K562 (cell line): Measurements from ENCODE around the gene CFAP70. TPM values are rescaled to one million over a fixed set of nuclear protein-coding genes. Genes with fewer than 3 reads are reported as not detected.
A peak's percentile ranks its signal among the peaks of the same experiment; 100 is the strongest.

Experiments used
- CEBPB ChIP-seq: fragments of 450-650 bp; IDR thresholded peaks from 2 replicates; pipeline ENCODE4 v1.6.1; 2016; ENCODE audit warnings: missing genetic modification characterization, missing compliant biosample characterization
- CREB3L1 ChIP-seq: fragments of 450-650 bp; IDR thresholded peaks from 2 replicates; pipeline ENCODE4 v1.6.1; 2014; ENCODE audit warnings: low read depth, mild to moderate bottlenecking, moderate library complexity, borderline replicate concordance
- DMBX1 ChIP-seq: fragments of 250-450 bp; sonication (Bioruptor Pico); IDR thresholded peaks from 2 replicates; pipeline ENCODE4 v1.8.0; 2022; ENCODE audit warnings: inconsistent platforms, mild to moderate bottlenecking, moderate library complexity, borderline replicate concordance
- EP300 ChIP-seq: IDR thresholded peaks from 2 replicates; pipeline ENCODE4 v1.6.1; 2012; ENCODE audit warnings: low read length, improper control_type of control experiment
- ETV5 ChIP-seq: sonication (generic); formaldehyde crosslinking; IDR thresholded peaks from 2 replicates; pipeline ENCODE4 v1.4.0; 2020; ENCODE audit warnings: low read depth, mild to moderate bottlenecking, missing genetic modification reagents
- FOXA1 ChIP-seq: fragments of 450-650 bp; IDR thresholded peaks from 2 replicates; pipeline ENCODE4 v1.6.1; 2016; ENCODE audit warnings: mild to moderate bottlenecking, borderline replicate concordance
- FOXM1 ChIP-seq, 2 experiments: fragments of 450-650 bp in 1 of 2; sonication (generic) in 1 of 2; formaldehyde crosslinking in 1 of 2; IDR thresholded peaks; 2 replicates each; pipeline versions ENCODE4 v1.6.1 to v1.9.0; 2017 to 2022; ENCODE audit warnings: low read depth in 2 of 2, mild to moderate bottlenecking in 2 of 2, missing genetic modification reagents in 1 of 2, moderate library complexity in 1 of 2
- GMEB1 ChIP-seq: fragments of 250-450 bp; sonication (Bioruptor Pico); IDR thresholded peaks from 2 replicates; pipeline ENCODE4 v1.4.0; 2020; ENCODE audit warnings: mild to moderate bottlenecking
- HDGF ChIP-seq: fragments of 450-650 bp; IDR thresholded peaks from 2 replicates; pipeline ENCODE4 v1.6.1; 2016
- HNRNPUL1 ChIP-seq: fragments of 200-400 bp; formaldehyde crosslinking; IDR thresholded peaks from 2 replicates; pipeline ENCODE4 v1.6.1; 2017; ENCODE audit warnings: low read length
- IRF1 ChIP-seq: sonication (generic); formaldehyde crosslinking; IDR thresholded peaks from 2 replicates; pipeline ENCODE4 v1.8.0; 2022; ENCODE audit warnings: missing genetic modification reagents, mild to moderate bottlenecking, borderline replicate concordance
- KAT2B ChIP-seq: IDR thresholded peaks from one replicate; pipeline ENCODE4 v1.6.1; 2012; ENCODE audit warnings: low read depth, mild to moderate bottlenecking, control low read depth, inconsistent platforms, low read length, moderate library complexity
- MXI1 ChIP-seq: IDR thresholded peaks from 2 replicates; pipeline ENCODE4 v1.6.1; 2011; ENCODE audit warnings: low read depth, mild to moderate bottlenecking, improper control_type of control experiment, low read length
- SP2 ChIP-seq: IDR thresholded peaks from 2 replicates; pipeline ENCODE4 v1.6.1; 2011; ENCODE audit warnings: mild to moderate bottlenecking, low read depth, low read length, moderate library complexity; ENCODE audit not compliant: poor library complexity, severe bottlenecking; ENCODE audit errors: extremely low read depth
- TCF7L2 ChIP-seq: fragments of 150-350 bp; IDR thresholded peaks from 2 replicates; pipeline ENCODE4 v1.6.1; 2016; ENCODE audit warnings: low read depth, mild to moderate bottlenecking, low read length, moderate library complexity
- TFE3 ChIP-seq: fragments of 450-650 bp; formaldehyde crosslinking; IDR thresholded peaks from 2 replicates; pipeline ENCODE4 v1.4.0; 2020; ENCODE audit warnings: mild to moderate bottlenecking, mixed read lengths
- ZBTB12 ChIP-seq: fragments of 250-450 bp; sonication (Bioruptor Pico); IDR thresholded peaks from 2 replicates; pipeline ENCODE4 v1.4.0; 2020
- ZNF232 ChIP-seq: sonication (generic); formaldehyde crosslinking; IDR thresholded peaks from 2 replicates; pipeline ENCODE4 v1.8.0; 2022; ENCODE audit warnings: mild to moderate bottlenecking, missing genetic modification reagents
- ZNF830 ChIP-seq: fragments of 250-450 bp; sonication (Bioruptor Pico); IDR thresholded peaks from 2 replicates; pipeline ENCODE4 v1.5.0; 2021; ENCODE audit warnings: mild to moderate bottlenecking
- polyA plus RNA-seq, 8 experiments: library from polyadenylated mRNA; depleted of rRNA in 4 of 8; stranded (reverse) in 5 of 8; unstranded in 3 of 8; fragments of >200 nt; fragmentation: Nextera tagmentation in 2 of 8; fragmentation: Illumina TruSeq in 1 of 8; extraction: Ambion mirVana in 2 of 8; extraction: Trizol in 1 of 8; gene quantifications; 2 replicates each; pipeline versions ENCODE4 v1.2.1 to v1.2.3, GENCODE V29; 2011 to 2014; ENCODE audit warnings: inconsistent platforms in 1 of 8, missing spikeins in 1 of 8
- total RNA-seq, 7 experiments: library from RNA; depleted of rRNA in 6 of 7; stranded (reverse); fragments of >200 nt in 6 of 7; fragmentation: Illumina TruSeq in 2 of 7; extraction: Trizol in 2 of 7; gene quantifications; 2 replicates each; pipeline versions ENCODE4 v1.2.1 to v1.2.3, GENCODE V29; 2011 to 2021; ENCODE audit warnings: low replicate concordance in 1 of 7

The CFAP70 gene
- total and polyA plus RNA-seq, 9 of the 15 experiments (the other 6 are each of a cell fraction or from before 2014, with no cell fraction given), result 0.27 to 1.6 (median 0.86) TPM

GRCh38 chr10:73244866-73245477 is 113.7 kb downstream of the CFAP70 start (continued):
- TF ChIP-seq TFE3 (CRISPR knock-in tag), result no peak
- no peak for TF ChIP-seq CREB3L1
- TF ChIP-seq ZNF232 (CRISPR knock-in tag), result no peak
- peak; percentile 95 for TF ChIP-seq ETV5 (CRISPR knock-in tag)
- peak; percentile 95 for TF ChIP-seq EP300
- no peak for TF ChIP-seq FOXA1
- no peak for TF ChIP-seq SP2
- TF ChIP-seq IRF1, result no peak
- peak; percentile 58; the same call in 1 of the 2 replicates for TF ChIP-seq MXI1
- TF ChIP-seq GMEB1 (CRISPR knock-in tag), result no peak
- no peak for TF ChIP-seq KAT2B
- TF ChIP-seq HNRNPUL1, result no peak
- peak; percentile 88 for TF ChIP-seq FOXM1 (IDR thresholded peaks at IDR 0.05; ENCODE audit: low read depth)
- TF ChIP-seq FOXM1 (CRISPR knock-in tag; IDR thresholded peaks at IDR 0.05; ENCODE audit: low read depth), result no peak
- no peak for TF ChIP-seq CEBPB (tag)
- TF ChIP-seq TCF7L2, result no peak
- TF ChIP-seq DMBX1 (CRISPR knock-in tag), result peak; percentile 84
- no peak for TF ChIP-seq ZBTB12 (CRISPR knock-in tag)
- no peak for TF ChIP-seq HDGF
- no peak for TF ChIP-seq ZNF830 (CRISPR knock-in tag)
